ENCODE data around the gene LMBRD2. TPM values are rescaled to one million over a fixed set of nuclear protein-coding genes. Genes with fewer than 3 reads are reported as not detected.

The LMBRD2 gene
- total and polyA plus RNA-seq, 2 experiments from 2014 or later, result 4.4 to 6.2 TPM

GRCh38 chr5:36146390-36146789 lies 5.3 kb downstream of the LMBRD2 start (continued):
- TF ChIP-seq ZNF462 (CRISPR knock-in tag; IDR thresholded peaks at IDR 0.05), result no peak

GRCh38 chr5:36145311-36145710 lies 6.4 kb downstream of the LMBRD2 start:
- no peak overlapping the region for H3K4me2 ChIP-seq
- TF ChIP-seq JUNB (IDR thresholded peaks at IDR 0.05; ENCODE audit: unreplicated experiment) (no peak), CREB1 (CRISPR knock-in tag; IDR thresholded peaks at IDR 0.05; ENCODE audit: low read depth) (no peak), ZNF114 (CRISPR knock-in tag; IDR thresholded peaks at IDR 0.05) (no peak), POLR2AphosphoS5 (IDR thresholded peaks at IDR 0.05; ENCODE audit: low read depth) (no peak), EZH2phosphoT487 (IDR thresholded peaks at IDR 0.05; ENCODE audit: unreplicated experiment) (no peak), ZNF462 (CRISPR knock-in tag; IDR thresholded peaks at IDR 0.05) (no peak), ETS1 (IDR thresholded peaks at IDR 0.05) (no peak), STAT1 (IDR thresholded peaks at IDR 0.05; ENCODE audit: unreplicated experiment) (no peak), ZNF331 (CRISPR knock-in tag; IDR thresholded peaks at IDR 0.05; ENCODE audit: low read depth) (no peak), NANOG (IDR thresholded peaks at IDR 0.05; ENCODE audit: borderline replicate concordance) (no peak)

More at GRCh38 chr5:36145311-36145710, 6.4 kb downstream of the LMBRD2 start:
- Mint-ChIP-seq H3K36me3 (ENCODE audit: low read depth) (peaks cover 10% of the 10 kb centered on the region), H3K27ac (no peak overlapping the region), H3K4me1 (peaks cover under 1% of the 10 kb centered on the region; the same call in 1 of the 3 replicates), H3K27me3 (ENCODE audit: insufficient read depth, low read depth, poor library complexity) (peaks cover 2% of the 10 kb centered on the region), H3K9me3 (no peaks in the 10 kb centered on the region; the same call in 2 of the 3 replicates), H3K4me3 (no peak overlapping the region)
- H4K20me1 ChIP-seq (replicated peaks; ENCODE audit: insufficient read depth), result no peaks in the 10 kb centered on the region
- no peaks in the 10 kb centered on the region for H3K27me3 ChIP-seq (ENCODE audit: insufficient read depth)
- ATAC-seq (no peak), DNase-seq (ENCODE audit: low spot score) (peak; percentile 11)
- no peak overlapping the region for H3K27ac ChIP-seq (ENCODE audit: low read depth)
- H3K4me3 ChIP-seq, result no peak overlapping the region
- no peak overlapping the region for H2AFZ ChIP-seq
- H3K36me3 ChIP-seq (ENCODE audit: insufficient read depth), result no peaks in the 10 kb centered on the region
- no peaks in the 10 kb centered on the region for H3K9me2 ChIP-seq (ENCODE audit: insufficient read depth)
- H3K79me2 ChIP-seq (replicated peaks; ENCODE audit: insufficient read depth), result no peaks in the 10 kb centered on the region
- no peaks in the 10 kb centered on the region for H3F3A ChIP-seq (replicated peaks; ENCODE audit: low read depth)
- H3K4me1 ChIP-seq (ENCODE audit: insufficient read depth), result no peaks in the 10 kb centered on the region
